GM18873 (cell line): ENCODE data around the gene ADAM8.

Source experiments
- ATAC-seq: cut with Tn5 transposase; IDR thresholded peaks from one replicate; pipeline ENCODE4 v1.9.1; 2021; ENCODE audit warnings: mild to moderate bottlenecking, moderate library complexity, moderate number of reproducible peaks; ENCODE audit not compliant: unreplicated experiment, low FRiP score

ADAM8 gene

DNA sequence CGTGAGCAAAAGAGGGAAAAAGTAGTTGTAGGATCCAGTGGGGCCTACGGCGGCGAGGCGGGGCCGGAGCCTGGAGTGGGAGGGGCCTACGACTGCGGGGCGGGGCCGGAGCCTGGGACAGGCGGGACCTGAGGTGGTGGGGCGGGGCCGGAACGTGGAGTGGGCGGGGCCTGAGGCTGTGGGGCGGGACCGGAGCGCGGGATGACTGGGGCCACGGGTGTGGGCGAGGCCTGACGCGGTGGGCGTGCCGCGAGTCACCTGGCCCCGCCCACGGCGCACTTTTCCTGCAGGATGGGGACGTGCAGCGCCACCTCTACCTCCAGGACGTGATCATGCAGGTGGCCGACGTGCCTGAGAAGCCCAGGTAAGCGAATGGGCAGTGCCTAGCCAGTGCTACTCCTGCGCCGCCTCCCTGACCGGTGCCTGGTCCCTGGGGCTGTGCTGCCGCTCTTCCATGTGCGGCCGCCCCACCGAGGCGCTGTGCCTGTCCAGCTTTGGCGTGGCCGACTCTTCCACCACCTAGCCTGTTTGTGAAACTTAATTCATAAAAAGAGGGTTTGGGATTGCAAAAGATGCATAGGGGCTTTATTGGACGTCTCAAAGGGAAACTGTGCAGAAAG, 32.5 kb upstream of the ADAM8 start:
- ATAC-seq, result peak; percentile 69

DNA sequence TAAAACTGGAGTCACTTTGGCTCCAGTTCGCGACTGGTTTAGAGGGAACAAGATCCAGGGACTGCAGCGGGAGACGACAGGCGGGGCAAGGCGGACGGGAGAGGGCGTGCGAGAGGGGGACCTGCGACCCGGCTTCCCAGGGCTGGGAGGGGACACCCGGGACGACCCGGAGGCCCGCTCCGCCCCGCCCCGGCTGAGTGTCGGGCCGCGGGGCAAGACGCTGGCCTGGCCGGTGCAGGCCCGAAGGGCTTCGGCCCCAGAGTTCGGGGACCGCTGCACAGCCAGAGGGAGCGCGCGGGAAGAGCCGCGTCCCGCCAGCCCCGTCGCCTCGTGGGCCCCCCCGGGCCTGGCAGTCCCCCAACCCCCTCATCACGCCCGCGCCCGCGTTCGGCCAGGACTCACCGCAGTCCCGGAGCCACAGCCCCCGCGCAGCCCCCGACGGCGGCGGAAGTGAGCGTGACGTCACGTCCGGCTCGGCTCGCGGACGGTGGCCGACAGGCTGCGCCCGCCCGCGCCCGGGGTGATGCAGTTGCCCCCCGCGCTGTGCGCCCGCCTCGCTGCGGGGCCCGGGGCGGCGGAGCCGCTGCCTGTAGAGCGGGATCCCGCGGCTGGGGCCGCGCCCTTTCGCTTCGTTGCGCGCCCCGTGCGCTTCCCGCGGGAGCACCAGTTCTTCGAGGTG, 31.9 kb upstream of the ADAM8 start, which contains the start of the genes TUBGCP2 and ZNF511:
Gene TUBGCP2 (minus strand): TSS at position 452 of the 679 bp plus-strand sequence. CDS start 5,931 bp downstream, outside the sequence.
Gene ZNF511 (plus strand): TSS at position 494 of the 679 bp plus-strand sequence. CDS start 30 bp downstream, at position 524.
- peak; percentile 69 for ATAC-seq

DNA sequence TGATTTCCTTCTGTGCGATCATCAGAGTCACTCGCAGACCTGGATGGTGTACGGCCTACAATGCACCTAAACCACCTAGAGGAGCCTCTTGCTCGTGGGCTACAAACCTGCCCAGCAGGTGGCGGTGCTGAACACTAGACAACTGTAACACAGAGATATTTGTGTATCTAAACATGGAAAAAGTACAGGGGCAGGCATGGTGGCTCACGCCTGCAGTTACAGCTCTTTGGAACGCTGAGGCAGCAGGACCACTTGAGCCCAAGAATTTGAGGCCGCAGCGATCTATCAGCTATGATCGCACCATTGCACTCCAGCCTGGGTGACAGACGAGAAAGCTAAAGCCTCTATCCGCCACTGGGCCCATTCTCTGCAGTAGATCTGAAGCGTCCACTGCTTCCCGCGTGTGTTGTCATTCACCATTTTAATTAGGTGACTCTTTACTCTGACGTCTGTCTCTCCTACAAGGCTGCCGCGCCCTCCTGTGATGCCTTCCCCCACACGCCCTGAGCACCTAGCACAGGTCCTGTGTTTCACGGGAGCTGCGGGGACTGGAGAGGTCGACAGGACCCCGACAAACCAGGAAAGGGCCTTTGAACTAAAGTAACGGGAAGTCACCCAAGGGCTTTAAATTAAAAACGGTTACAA, 31.2 kb upstream of the ADAM8 start:
- ATAC-seq, result peak; percentile 36

DNA sequence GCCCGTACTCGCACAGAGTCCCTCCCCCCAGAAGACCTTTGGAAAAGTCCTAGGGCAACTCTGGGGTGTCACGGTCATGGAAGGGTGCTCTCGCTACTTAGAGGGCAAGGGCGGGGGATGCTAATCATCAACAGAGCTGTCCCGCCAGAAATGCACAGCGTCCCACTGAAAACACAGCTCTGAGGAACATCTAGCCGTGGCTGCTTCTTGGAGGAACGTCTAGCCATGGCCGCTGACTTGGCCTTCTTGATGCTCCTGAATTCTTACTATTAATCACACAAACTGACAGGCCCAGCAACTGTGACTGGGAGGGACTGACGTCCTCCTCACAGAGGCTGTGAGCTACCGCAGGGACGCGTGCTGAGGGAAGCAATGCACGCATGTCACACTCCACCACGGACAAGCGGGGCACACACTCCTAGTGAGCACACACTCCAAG, 30.3 kb upstream of the ADAM8 start:
- ATAC-seq, result no peak

DNA sequence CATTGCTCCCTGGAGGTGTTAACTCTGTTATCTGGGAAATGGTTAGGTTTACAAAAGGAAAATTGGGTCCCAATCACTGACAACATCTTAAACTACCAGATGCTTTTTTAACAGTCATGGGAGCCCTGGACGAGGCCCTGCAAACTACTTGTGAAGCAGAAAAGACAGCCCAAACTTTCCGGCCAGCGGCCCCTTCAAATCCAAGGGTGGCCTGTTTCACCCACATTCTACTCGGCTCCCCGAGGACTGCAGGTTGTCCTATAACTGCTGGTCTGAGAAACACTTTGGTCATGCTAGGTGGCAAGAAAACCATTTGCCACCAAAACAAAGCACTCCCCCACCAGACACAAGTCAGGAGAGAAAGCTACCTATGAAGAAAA, 29.4 kb upstream of the ADAM8 start:
- ATAC-seq, result no peak

DNA sequence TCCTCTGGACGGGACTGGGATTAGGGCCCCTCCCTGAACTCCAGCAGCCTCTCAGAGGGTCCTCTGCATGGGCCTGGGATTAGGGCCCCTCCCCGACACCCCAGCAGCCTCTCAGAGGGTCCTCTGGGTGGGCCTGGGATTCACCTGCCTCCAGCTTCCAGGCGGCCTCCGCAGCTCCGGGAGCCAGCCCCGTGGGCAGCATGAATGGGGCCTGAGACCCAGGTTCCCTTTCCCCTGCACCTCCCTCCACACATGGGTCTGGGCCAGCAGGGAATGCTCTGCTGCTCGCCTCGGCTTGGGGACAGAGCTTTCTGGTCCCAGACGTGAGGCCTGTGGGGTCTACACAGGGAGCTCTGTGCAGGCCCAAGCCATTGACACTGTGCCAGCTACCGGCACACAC, 26.5 kb upstream of the ADAM8 start:
- ATAC-seq, result no peak

DNA sequence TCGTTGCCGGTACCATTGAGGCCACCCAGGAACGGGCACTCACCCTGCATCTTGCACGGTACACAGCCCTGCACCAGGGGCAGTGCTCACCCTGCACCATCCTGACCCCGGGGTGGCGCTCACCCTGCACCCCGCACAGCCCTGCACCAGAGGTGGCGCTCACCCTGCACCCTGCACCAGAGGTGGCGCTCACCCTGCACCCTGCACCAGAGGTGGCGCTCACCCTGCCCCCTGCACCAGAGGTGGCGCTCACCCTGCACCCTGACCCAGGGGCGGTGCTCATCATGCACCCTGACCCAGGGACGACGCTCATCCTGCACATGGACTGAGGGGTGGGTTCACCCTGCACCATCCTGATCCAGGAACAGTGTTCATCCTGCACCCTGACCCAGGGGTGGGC, 25.6 kb upstream of the ADAM8 start:
- no peak for ATAC-seq

DNA sequence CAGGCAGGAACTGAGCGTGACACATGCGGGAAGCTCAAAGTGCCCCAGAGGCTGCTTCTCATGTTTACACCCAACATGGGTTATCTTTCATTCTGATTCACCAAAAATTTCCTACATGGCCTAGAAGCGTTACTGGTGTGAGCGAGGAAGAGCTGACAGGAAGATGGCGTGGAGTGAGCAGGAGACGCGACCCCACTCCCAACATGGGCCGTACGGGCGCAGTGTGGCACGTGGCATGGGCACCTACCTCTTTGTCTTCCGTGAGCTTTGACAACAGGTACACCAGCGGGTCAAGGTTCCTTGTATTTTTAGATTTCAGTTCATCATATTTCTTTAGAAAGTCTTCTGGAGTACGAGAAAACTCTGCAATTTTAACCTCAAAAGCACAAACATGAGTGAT, 23.1 kb upstream of the ADAM8 start:
- no peak for ATAC-seq

DNA sequence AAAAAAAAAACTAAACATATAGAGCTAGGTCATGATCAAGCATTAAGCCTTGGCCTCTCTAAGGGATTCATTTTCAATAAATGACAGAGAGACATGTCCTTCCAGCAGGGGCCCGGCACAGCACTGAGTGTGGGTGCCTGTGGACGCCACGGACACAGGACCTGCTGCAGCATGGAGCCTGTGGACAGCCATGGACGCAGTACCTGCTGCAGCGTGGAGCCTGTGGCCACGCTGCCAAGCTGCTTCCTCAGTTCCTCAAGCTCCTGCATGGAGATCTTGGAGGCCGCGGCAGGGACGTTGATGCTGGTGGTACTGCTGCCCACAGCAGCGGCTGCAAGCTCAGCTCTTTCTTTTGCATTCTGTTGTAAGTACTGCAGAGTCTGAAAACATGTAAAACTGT, 22.6 kb upstream of the ADAM8 start:
- ATAC-seq, result no peak

DNA sequence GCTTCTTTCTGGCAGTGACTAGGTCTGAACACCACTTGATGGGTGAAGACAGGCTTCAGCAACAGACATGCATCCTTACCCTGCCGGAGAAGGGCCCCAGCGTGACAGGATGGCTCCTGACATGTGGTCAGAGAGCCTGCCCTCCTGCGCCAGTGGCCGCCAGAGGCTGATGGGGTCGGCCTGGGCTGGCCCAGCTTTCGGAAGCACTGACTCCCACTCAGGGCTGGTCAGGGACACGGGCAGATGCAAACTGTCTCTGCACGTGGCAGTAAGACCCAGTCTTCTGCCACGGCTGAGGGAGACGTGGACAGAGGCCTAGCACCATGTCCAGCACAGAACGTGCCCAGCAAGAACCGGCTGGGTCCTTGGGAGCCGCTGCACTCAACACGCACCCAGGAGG, 21.8 kb upstream of the ADAM8 start:
- no peak for ATAC-seq

DNA sequence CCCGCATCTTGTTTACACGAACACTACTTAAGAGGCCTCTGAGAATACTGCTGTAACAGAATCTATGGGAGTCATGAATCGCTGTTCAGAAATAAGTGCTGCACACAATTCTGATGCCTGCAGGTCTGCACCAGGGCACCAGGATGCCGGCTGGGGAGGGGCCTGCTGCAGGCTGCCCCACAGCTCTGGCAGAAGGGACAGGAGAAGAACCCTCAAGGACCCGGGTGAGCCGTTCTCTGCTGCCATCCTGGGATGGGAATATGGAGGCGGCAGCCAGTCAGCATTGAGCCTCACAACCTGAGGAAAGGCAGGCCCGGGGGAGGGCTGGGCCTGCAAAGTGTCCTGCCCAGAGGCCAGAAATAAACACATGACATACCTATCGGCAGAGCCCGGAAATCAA, 20.8 kb upstream of the ADAM8 start:
- ATAC-seq, result no peak

DNA sequence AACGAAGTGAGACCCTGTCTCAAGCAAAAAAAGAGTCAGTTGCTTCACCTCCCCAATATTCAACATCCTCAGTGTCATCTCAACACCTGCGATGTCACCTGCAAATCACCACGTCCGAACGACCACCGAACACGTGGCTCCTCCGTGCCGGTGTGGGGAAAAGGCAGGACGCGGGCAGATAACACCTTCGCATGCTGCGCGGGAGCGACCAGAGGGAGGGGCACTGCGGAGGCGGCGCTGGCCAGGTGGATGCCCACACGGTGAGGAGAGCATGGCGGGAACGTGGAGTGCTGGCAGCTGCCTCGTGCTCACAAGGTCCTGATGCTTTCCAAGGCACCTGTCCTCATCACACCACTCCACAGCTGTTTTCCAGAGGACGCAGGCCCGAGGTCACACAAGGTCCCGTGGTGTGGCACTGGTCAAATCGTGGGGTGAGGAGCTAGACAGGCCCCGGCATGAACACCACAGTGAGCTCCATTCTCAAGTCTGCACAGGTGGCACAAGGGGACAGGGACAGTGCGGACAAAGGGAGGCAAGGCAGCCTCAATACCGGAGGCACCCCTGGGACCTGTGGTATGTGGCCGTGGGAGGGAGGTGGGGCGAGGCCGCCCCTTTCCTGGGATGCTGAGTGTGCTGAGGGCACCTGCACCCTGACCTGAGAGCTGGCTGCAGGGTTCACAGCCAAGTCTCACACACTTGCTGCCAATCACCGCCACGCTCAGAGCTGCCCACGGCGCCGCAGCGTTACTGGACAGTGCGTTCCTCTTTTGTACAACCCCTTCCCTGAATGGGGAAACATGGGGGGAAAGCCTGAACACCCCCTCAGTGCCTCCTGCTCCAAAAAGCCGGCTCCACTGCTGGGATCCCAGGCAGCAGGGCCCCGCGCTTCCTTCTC, 19.0 kb upstream of the ADAM8 start:
- no peak for ATAC-seq

DNA sequence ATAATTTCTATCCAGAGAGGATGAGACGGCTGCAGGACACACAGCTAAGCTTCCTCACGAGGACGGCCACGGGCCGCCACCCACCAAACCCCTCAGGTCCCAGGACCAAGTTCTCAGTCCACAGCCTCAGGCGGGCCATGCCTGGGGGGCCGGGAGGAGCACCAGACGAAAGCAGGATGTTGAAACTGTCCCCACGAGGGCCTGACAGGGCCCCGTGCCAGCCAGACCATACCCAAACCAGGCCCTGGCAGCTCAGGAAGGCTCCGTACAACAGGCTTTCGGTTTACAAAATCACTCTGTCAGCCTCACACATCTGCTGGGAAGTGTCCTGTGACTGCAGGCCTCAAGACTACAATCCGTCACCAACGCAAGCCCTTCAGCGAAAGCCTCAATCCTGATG, 17.5 kb upstream of the ADAM8 start:
- ATAC-seq, result no peak

DNA sequence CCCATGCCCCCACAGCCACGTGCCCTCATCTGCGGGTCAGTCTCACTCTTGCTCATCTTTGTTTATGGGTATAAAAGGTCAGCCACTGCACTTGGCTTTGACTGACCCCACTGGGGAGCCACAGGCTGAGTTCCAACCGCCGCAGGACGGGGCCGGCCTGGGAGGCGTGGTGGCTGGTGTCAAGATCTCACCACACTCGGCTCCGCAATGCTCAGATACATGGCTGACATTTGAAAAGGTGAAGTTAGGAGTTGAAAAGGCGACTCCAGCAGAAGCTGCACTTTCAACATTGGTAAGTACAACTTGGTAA, 17.1 kb upstream of the ADAM8 start:
- ATAC-seq, result no peak

DNA sequence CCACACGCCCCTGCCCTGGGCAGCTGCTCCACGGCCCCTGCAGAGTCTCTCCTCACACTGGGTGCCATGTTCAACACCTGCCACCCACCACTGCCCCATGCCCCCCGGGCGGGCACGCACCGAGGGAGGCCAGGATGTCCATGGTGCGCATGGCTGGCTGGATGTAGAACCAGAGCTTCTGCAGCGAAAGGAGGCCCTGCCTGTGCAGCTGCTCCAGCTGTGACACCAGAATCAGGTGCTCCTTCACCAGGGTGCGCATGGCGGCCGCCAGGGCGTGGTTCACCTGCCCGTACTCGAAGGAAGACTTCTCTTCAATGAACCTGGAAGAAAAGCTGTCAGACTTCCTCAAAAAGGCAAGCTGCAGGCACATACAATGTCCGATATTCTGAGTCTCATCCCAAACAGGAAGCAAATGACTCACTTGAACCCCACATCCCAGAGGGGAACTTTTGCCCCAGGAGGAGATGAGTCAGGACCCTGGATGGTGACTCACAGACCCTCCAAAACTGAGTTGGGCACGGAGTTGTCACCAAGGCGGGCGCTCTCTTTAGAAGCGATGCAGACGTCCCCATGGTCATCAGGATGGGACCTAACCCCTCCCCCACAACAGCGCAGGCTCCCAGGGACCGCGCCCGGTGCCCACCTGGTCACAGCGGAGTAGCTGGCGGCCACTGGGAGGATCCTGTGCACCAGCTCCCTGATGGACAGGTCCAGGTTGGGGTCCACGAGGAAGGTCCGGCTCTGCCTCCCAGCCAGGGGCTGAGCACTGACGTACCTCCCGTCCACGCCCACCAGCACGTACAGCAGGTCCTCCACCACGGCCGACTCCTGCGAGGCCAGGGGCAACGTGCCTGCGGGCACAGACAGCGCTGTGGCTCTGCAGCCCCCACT, 16.5 kb upstream of the ADAM8 start:
- ATAC-seq, result no peak

DNA sequence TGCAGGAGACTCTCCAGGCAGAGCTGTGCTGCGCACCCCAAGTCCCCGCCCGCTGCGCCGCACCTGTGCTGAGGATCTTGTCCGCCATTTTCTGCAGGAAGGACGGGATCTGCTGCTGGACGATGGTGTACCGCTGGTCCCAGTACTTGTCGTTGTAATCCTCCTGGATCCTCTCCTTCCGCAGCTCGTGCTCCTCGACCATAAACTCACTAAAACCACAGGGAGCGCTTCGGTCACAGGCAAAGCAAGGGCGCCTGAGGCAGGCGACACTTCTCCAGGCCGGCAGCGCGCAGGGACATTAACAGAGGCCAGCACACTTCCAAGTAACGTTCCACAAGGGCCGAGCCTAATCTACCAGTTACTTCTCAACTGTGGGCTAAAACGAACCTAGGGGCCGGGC, 13.1 kb upstream of the ADAM8 start:
- no peak for ATAC-seq

DNA sequence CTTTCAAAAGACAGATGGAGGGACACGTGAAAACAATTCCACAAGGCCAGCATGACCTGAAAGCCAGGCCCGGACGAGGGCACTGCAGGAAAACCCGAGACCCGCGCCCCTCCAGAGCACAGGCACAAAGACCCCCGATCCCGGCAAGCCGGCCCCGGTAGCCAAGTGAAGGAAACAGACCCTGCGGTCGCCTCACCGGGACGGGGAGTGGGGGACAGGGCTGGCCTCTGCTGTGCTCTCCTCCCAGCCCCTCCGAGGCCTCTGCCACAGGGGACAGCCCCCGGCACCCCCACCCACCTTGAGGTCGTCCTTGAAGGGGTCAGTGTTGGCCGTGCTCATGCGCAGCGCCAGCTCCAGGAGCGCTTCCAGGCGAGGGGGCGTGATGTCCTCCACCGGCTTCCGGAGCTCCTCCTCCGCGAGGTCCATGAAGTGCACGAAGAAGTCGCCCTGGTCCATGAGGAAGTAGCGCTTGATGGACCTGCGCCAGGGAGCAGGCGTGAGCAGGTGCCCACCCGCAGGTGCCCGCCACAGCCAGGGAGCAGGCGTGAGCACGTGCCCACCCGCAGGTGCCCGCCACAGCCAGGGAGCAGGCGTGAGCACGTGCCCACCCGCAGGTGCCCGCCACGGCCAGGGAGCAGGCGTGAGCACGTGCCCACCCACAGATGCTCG, 11.3 kb upstream of the ADAM8 start:
- no peak for ATAC-seq

DNA sequence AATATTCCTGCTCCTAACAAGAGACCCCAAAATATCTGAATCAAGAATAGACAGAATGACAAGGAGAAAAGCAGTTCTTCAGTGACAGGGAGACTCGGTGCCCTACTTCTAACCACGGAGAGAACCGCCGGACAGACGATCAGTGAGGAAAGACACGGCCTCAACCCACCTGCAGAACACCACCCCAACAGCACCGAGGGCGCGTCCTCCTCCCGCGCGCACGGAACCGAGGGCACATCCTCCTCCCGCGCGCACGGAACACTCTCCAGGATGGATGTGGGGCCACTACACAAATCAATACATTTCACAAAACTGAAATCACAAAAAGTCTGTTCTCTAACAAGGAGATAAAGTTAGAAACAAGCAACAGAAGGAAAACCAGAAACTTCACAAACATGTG, 9.7 kb upstream of the ADAM8 start:
- no peak for ATAC-seq

DNA sequence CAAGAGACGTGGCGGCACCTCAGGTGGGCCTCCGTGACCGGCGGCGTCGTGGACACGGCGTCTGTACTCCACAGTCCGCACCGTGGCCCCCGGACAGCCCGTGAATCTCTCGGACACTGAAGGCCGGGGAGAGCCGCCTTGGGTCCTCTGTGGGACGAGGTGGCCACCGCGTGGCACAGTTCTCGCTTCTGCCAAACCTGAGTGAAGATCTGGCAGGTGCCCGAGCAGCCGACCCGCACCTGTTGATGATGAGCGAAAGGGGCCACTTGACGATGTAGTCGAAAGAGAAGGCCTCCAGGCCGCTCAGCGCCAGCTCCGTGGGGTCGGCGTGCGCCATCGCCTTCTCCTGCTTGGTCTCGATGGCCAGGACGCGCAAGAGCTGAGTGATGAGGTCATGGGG, 8.5 kb upstream of the ADAM8 start:
- no peak for ATAC-seq
